PC-9 (cell line): Measurements from ENCODE around the gene METTL18. TPM values are rescaled to one million over a fixed set of nuclear protein-coding genes. Genes with fewer than 3 reads are reported as not detected.

Experiments used
- BruUV-seq: library from RNA; stranded (reverse); fragments of 400-500 nt; replicated peaks from 2 replicates; lab custom pipeline; 2021; lab: Mats Ljungman, UMichigan
- CTCF ChIA-PET: fragments of 300-600 bp; sonication (Branson Sonifier 250); formaldehyde crosslinking; loops from one replicate; lab custom pipeline; 2022; ENCODE audit warnings: antibody characterized with exemption; lab: Charles Lee
- POLR2A ChIA-PET: fragments of 300-600 bp; sonication (Branson Sonifier 250); formaldehyde crosslinking; loops from one replicate; lab custom pipeline; 2022; ENCODE audit warnings: antibody characterized with exemption; ENCODE audit not compliant: unreplicated experiment; lab: Charles Lee
- DNase-seq, 2 experiments: peaks; one replicate each; pipeline versions ENCODE4 v3.0.0 to v3.0.0-alpha.2; 2015 to 2022; ENCODE audit warnings: mixed read lengths in 1 of 2
- H2AFZ ChIP-seq: fragments of 200-600 bp; sonication (generic); 2 replicates; pipeline ENCODE4 v1.8.1; 2017; ENCODE audit warnings: antibody characterized with exemption
- H3F3A ChIP-seq: fragments of 200-600 bp; sonication (generic); 2 replicates; pipeline ENCODE4 v1.8.1; 2017; ENCODE audit warnings: antibody characterized with exemption, mild to moderate bottlenecking, low read depth; ENCODE audit not compliant: insufficient read depth
- H3K27ac ChIP-seq: fragments of 200-600 bp; sonication (generic); 2 replicates; pipeline ENCODE4 v1.6.1; 2016; ENCODE audit warnings: mixed run types
- H3K27me3 ChIP-seq: fragments of 200-600 bp; sonication (generic); 2 replicates; pipeline ENCODE4 v1.6.1; 2016; ENCODE audit warnings: low read depth, mixed run types; ENCODE audit not compliant: insufficient read depth
- H3K36me3 ChIP-seq: fragments of 200-600 bp; sonication (generic); 2 replicates; pipeline ENCODE4 v1.6.1; 2016; ENCODE audit warnings: low read depth, mixed run types
- H3K4me1 ChIP-seq: fragments of 200-600 bp; sonication (generic); replicated peaks from 2 replicates; pipeline ENCODE4 v1.6.1; 2016; ENCODE audit warnings: mixed run types; ENCODE audit not compliant: insufficient read depth
- H3K4me2 ChIP-seq: fragments of 200-600 bp; sonication (generic); 2 replicates; pipeline ENCODE4 v1.6.1; 2017; ENCODE audit warnings: mixed run types
- H3K4me3 ChIP-seq: fragments of 200-600 bp; sonication (generic); 2 replicates; pipeline ENCODE4 v1.6.1; 2016; ENCODE audit warnings: mixed run types
- H3K79me2 ChIP-seq: fragments of 200-600 bp; sonication (generic); 2 replicates; pipeline ENCODE4 v1.6.1; 2017; ENCODE audit warnings: low read depth, mixed run types
- H3K9me2 ChIP-seq: fragments of 200-600 bp; sonication (generic); 2 replicates; pipeline ENCODE4 v1.8.1; 2017; ENCODE audit warnings: mild to moderate bottlenecking; ENCODE audit not compliant: insufficient read depth
- H3K9me3 ChIP-seq: fragments of 200-600 bp; sonication (generic); 2 replicates; pipeline ENCODE4 v1.8.1; 2016; ENCODE audit warnings: low read depth; ENCODE audit not compliant: insufficient read depth
- H4K20me1 ChIP-seq: fragments of 200-600 bp; sonication (generic); 2 replicates; pipeline ENCODE4 v1.8.1; 2017; ENCODE audit not compliant: insufficient read depth
- EZH2 ChIP-seq: fragments of 200-600 bp; sonication (generic); IDR thresholded peaks from 2 replicates; pipeline ENCODE4 v1.8.0; 2017; ENCODE audit warnings: antibody characterized with exemption, low read depth
- intact Hi-C: fragments of 100-400 bp; cut with micrococcal nuclease; formaldehyde crosslinking; loops from one replicate; pipeline ENCODE4 v1.10.0; 2022; ENCODE audit not compliant: unreplicated experiment
- total RNA-seq: library from RNA; stranded (reverse); gene quantifications from 2 replicates; pipeline ENCODE4 v1.2.3, GENCODE V29; 2021
- TF ChIP-seq, protein P1 (sequence below): fragments of 200-600 bp; sonication (generic); conservative IDR thresholded peaks from 2 replicates; pipeline ENCODE4 v1.6.1; 2017; ENCODE audit warnings: mixed run types, antibody characterized with exemption, mild to moderate bottlenecking, moderate library complexity

The METTL18 gene
- total RNA-seq, 1 experiment from 2014 or later, result 11.4 TPM

- Histone ChIP-seq H3K9me3 (no peaks in the 10 kb centered on the region), H3K9me2 (no peaks in the 10 kb centered on the region), H3F3A (no peaks in the 10 kb centered on the region), H3K4me3 (no peak overlapping the region), H3K27me3 (no peaks in the 10 kb centered on the region), H3K4me1 (no peaks in the 10 kb centered on the region), H3K36me3 (0 out of 2 replicates have a peak, but pooled peaks cover 4% of the 10 kb centered on the region), H3K4me2 (no peak overlapping the region), H3K79me2 (no peaks in the 10 kb centered on the region), H3K27ac (no peak overlapping the region), H4K20me1 (no peaks in the 10 kb centered on the region), H2AFZ (no peak overlapping the region)
- BruUV-seq, result no TSS peak
- DNase-seq, result no peak
- ChIA-PET POLR2A (no interaction called here), CTCF (interaction anchor here (0.6 kb wide), 1 partner anchor 14 kb away, joined by 5 read pairs; no protein-coding TSS in a partner anchor)
- intact Hi-C loops, result no loop called here
- no peak for TF ChIP-seq EZH2
- TF ChIP-seq, protein P1, sequence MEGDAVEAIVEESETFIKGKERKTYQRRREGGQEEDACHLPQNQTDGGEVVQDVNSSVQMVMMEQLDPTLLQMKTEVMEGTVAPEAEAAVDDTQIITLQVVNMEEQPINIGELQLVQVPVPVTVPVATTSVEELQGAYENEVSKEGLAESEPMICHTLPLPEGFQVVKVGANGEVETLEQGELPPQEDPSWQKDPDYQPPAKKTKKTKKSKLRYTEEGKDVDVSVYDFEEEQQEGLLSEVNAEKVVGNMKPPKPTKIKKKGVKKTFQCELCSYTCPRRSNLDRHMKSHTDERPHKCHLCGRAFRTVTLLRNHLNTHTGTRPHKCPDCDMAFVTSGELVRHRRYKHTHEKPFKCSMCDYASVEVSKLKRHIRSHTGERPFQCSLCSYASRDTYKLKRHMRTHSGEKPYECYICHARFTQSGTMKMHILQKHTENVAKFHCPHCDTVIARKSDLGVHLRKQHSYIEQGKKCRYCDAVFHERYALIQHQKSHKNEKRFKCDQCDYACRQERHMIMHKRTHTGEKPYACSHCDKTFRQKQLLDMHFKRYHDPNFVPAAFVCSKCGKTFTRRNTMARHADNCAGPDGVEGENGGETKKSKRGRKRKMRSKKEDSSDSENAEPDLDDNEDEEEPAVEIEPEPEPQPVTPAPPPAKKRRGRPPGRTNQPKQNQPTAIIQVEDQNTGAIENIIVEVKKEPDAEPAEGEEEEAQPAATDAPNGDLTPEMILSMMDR, result no peak
Observed at GRCh38 chr1:169835647-169836046, 40.9 kb upstream of the METTL18 start.

DNA sequence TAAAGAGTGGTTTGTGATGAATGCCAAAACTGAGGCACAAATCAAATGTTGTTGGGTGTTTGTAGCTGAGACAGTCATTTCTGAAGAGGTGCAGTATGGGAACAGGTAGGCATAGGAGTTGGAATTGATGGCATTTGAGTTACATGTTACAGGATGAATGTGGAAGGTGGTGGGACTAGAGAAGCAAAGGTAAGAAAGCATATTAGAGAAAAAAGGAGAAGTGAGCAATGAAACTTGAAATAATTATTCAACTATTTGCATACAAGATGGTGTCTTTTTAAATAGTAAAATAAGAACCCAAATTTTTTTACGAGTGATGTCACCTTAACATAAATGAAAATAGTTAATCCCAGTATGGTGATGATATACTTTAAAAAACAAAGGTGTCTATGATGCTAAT, 40.2 kb upstream of the METTL18 start:
- peaks cover 8% of the 10 kb centered on the region; the same call in 1 of the 2 replicates for H3K36me3 ChIP-seq
- H3K27me3 ChIP-seq, result no peaks in the 10 kb centered on the region
- no peaks in the 10 kb centered on the region for H3K9me2 ChIP-seq
- POLR2A ChIA-PET, result no interaction called here
- intact Hi-C loops, result no loop called here
- BruUV-seq, result no TSS peak
- H3F3A ChIP-seq, result no peaks in the 10 kb centered on the region
- TF ChIP-seq, protein P1, result no peak
- no peak for TF ChIP-seq EZH2
- no peak overlapping the region for H3K27ac ChIP-seq
- no peak for DNase-seq
- H3K9me3 ChIP-seq, result no peaks in the 10 kb centered on the region
- no peak overlapping the region for H3K4me3 ChIP-seq
- no peaks in the 10 kb centered on the region for H3K79me2 ChIP-seq
- CTCF ChIA-PET, result no interaction called here
- H4K20me1 ChIP-seq, result no peaks in the 10 kb centered on the region
- H2AFZ ChIP-seq, result no peak overlapping the region
- H3K4me1 ChIP-seq, result no peaks in the 10 kb centered on the region
- no peak overlapping the region for H3K4me2 ChIP-seq

GRCh38 chr1:169833179-169833901, 38.6 kb upstream of the METTL18 start:
- TF ChIP-seq, protein P1, result no peak
- no peak for TF ChIP-seq EZH2
- Histone ChIP-seq H3K4me2 (no peak overlapping the region), H3K4me3 (no peak overlapping the region), H3K9me3 (no peaks in the 10 kb centered on the region), H3K9me2 (no peaks in the 10 kb centered on the region), H3K36me3 (peaks cover 17% of the 10 kb centered on the region; the same call in 1 of the 2 replicates), H2AFZ (no peak overlapping the region), H3F3A (no peaks in the 10 kb centered on the region), H3K27ac (no peak overlapping the region), H3K79me2 (no peaks in the 10 kb centered on the region), H4K20me1 (no peaks in the 10 kb centered on the region), H3K4me1 (no peaks in the 10 kb centered on the region), H3K27me3 (no peaks in the 10 kb centered on the region)
- BruUV-seq, result no TSS peak
- CTCF ChIA-PET, result no interaction called here
- POLR2A ChIA-PET, result no interaction called here
- no peak for DNase-seq
- intact Hi-C loops, result no loop called here
